Measurements from ENCODE around the gene MYBPHL. TPM values are rescaled to one million over a fixed set of nuclear protein-coding genes. Genes with fewer than 3 reads are reported as not detected.

MYBPHL gene
- total RNA-seq, 1 donor from 2014 or later: not detected

- H3K9me3 Mint-ChIP-seq (ENCODE audit: unreplicated experiment): no peaks in the 10 kb centered on the region
- H3K27ac Mint-ChIP-seq (ENCODE audit: unreplicated experiment): no peak overlapping the region
- peaks cover 1% of the 10 kb centered on the region for H3K27me3 Mint-ChIP-seq (ENCODE audit: unreplicated experiment)
- no peak overlapping the region for H3K4me3 Mint-ChIP-seq (ENCODE audit: unreplicated experiment)
- H3K36me3 Mint-ChIP-seq (ENCODE audit: low read depth, unreplicated experiment): no peaks in the 10 kb centered on the region
- TF ChIP-seq, protein P1, sequence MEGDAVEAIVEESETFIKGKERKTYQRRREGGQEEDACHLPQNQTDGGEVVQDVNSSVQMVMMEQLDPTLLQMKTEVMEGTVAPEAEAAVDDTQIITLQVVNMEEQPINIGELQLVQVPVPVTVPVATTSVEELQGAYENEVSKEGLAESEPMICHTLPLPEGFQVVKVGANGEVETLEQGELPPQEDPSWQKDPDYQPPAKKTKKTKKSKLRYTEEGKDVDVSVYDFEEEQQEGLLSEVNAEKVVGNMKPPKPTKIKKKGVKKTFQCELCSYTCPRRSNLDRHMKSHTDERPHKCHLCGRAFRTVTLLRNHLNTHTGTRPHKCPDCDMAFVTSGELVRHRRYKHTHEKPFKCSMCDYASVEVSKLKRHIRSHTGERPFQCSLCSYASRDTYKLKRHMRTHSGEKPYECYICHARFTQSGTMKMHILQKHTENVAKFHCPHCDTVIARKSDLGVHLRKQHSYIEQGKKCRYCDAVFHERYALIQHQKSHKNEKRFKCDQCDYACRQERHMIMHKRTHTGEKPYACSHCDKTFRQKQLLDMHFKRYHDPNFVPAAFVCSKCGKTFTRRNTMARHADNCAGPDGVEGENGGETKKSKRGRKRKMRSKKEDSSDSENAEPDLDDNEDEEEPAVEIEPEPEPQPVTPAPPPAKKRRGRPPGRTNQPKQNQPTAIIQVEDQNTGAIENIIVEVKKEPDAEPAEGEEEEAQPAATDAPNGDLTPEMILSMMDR (IDR thresholded peaks at IDR 0.05; ENCODE audit: unreplicated experiment): no peak
- no peak for DNase-seq (ENCODE audit: low spot score)
- peaks cover 2% of the 10 kb centered on the region for H3K4me1 Mint-ChIP-seq (ENCODE audit: unreplicated experiment)
Observed at GRCh38 chr1:109300650-109301151, 6.1 kb downstream of the MYBPHL start.

- Mint-ChIP-seq H3K27ac (ENCODE audit: unreplicated experiment) (peak overlapping the region; percentile 55), H3K27me3 (ENCODE audit: unreplicated experiment) (peaks cover 3% of the 10 kb centered on the region), H3K4me3 (ENCODE audit: unreplicated experiment) (no peak overlapping the region), H3K9me3 (ENCODE audit: unreplicated experiment) (no peaks in the 10 kb centered on the region), H3K4me1 (ENCODE audit: unreplicated experiment) (peaks cover 2% of the 10 kb centered on the region), H3K36me3 (ENCODE audit: low read depth, unreplicated experiment) (no peaks in the 10 kb centered on the region)
- DNase-seq (ENCODE audit: low spot score): no peak
- TF ChIP-seq, protein P1 (IDR thresholded peaks at IDR 0.05; ENCODE audit: unreplicated experiment): no peak
Observed at GRCh38 chr1:109299558-109300343, 7.1 kb downstream of the MYBPHL start.

DNA sequence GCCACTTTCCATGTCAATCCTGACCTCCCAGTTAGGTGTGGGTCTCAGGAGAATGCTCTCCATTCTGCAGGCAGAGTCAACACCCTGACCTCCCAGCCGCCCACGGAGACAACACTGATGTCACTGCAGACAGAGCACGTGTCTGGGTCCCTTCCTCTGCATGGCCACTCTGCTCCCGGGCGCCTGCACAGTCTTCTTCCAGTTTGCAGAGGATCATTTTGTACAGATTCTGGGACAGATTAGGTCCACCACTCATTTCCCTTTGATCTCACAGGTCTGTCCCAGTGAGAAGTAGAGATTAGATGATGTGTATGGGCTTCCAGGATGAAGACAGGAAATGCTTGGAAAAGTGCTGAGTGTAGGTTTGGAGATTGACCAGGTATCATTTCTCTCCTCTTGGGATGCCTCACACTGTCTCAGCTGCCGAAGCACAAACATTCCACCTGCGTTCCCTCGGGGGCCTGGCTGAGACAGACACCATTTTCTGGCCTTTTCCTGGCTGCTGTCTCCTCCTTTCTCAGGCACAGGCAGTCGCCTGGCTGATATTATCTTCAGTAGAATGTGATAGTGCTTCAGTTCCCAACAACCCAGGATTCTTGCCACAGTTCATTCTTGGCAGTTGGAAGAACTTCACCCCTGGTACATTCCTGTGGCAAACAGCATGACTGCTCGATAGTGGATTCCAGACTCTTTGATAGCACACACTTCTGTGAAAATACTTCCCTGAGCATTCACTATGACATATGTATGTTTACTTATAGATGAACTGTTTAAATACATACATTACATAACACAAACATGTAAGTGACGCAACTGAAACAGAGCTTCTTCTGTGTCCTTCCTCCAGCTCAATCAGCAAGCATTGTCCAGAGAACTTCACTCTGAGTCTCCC is 7.9 kb downstream of the MYBPHL start:
- Mint-ChIP-seq H3K4me1 (ENCODE audit: unreplicated experiment) (peaks cover 2% of the 10 kb centered on the region), H3K4me3 (ENCODE audit: unreplicated experiment) (no peak overlapping the region), H3K27ac (ENCODE audit: unreplicated experiment) (no peak overlapping the region), H3K9me3 (ENCODE audit: unreplicated experiment) (no peaks in the 10 kb centered on the region), H3K36me3 (ENCODE audit: low read depth, unreplicated experiment) (no peaks in the 10 kb centered on the region), H3K27me3 (ENCODE audit: unreplicated experiment) (peaks cover 3% of the 10 kb centered on the region)
- DNase-seq (ENCODE audit: low spot score): no peak
- TF ChIP-seq, protein P1 (IDR thresholded peaks at IDR 0.05; ENCODE audit: unreplicated experiment): no peak

DNA sequence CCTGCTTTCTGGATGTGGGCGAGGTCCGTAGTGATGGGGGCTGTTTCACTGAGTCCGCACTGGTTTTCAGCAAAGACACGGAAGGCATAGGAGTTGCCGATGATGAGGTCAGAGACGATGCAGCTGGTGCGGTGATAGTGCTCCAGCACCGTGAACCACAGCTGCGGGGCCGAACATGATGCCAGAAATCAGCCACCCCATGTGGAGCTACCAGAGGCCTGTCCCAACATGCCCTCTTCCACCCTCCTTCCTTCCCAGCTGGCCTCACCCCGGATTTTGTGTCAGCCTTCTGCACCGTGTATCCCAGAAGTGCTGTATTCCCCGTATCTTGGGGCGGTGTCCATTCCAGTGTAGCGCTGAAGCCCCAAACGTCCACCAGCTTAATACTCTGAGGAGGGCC is 10.0 kb downstream of the MYBPHL start:
- peaks cover 2% of the 10 kb centered on the region for H3K4me1 Mint-ChIP-seq (ENCODE audit: unreplicated experiment)
- no peaks in the 10 kb centered on the region for H3K36me3 Mint-ChIP-seq (ENCODE audit: low read depth, unreplicated experiment)
- H3K27me3 Mint-ChIP-seq (ENCODE audit: unreplicated experiment): peaks cover 6% of the 10 kb centered on the region
- H3K9me3 Mint-ChIP-seq (ENCODE audit: unreplicated experiment): no peaks in the 10 kb centered on the region
- no peak overlapping the region for H3K4me3 Mint-ChIP-seq (ENCODE audit: unreplicated experiment)
- DNase-seq (ENCODE audit: low spot score): no peak
- H3K27ac Mint-ChIP-seq (ENCODE audit: unreplicated experiment): no peak overlapping the region
- TF ChIP-seq, protein P1 (IDR thresholded peaks at IDR 0.05; ENCODE audit: unreplicated experiment): no peak
